ENCODE results near the gene CD209. TPM values are rescaled to one million over a fixed set of nuclear protein-coding genes. Genes with fewer than 3 reads are reported as not detected.

CD209 gene
- total RNA-seq, 1 experiment from 2014 or later, result not detected

DNA sequence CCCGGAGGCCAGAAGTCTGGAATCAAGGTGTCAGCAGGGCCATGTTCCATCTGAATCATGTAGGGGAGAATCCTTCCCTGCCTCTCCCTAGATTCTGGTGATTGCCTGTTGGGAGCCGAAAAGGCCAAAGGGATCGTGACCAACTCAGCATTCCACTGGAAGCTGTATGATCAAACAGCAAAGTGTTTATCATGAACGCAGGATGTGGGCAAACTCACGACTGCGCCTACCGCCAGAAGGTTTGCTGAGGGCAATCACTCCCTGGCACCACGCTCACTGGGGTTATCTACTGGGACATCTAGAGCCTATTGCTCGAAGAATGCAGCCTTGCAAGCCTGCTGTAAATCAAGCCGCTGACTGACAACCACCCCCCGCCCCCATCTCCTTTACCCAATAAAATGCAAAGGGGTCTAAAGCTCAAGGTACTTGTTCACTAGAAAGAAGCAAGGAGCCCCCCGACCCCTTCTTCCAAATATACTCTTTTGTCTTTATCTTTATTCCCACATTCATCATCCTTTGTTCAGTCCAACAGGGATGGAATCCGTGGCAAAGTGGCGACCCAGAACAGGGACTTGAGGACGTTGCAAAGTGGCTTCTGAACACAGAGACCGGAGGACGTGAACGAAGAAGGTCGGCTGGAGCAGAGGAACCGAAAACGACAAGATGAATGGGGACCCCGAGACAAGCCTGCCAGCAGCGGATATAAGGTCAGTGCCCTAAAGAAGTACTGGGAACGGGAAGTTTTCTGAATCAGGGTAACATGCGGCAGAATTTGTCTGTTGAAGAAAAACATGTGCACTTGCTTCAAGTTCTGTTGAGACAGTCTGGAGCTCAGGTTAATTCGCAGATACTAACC is 32.5 kb upstream of the CD209 start:
- ATAC-seq, result no peak
- intact Hi-C loops (cut with micrococcal nuclease), result no loop called here
- Histone ChIP-seq H3K9me2 (ENCODE audit: insufficient read depth) (no peaks in the 10 kb centered on the region), H3K4me3 (replicated peaks in 1 of 2; ENCODE audit: low read depth in 1 of 2, low read length in 2 of 2) (no peak overlapping the region), H3K79me2 (ENCODE audit: insufficient read depth, low read length) (no peaks in the 10 kb centered on the region), H3K9me3 (ENCODE audit: control insufficient read depth in 1 of 2, insufficient read depth in 1 of 2, low read depth in 1 of 2, low read length in 2 of 2) (no peaks in the 10 kb centered on the region), H3K27ac (ENCODE audit: low read depth, low read length) (no peak overlapping the region), H3K4me1 (ENCODE audit: control insufficient read depth in 1 of 2, insufficient read depth in 2 of 2, low read length in 2 of 2) (peaks cover 6 to 10% of the 10 kb centered on the region in 2 experiments), H3K36me3 (ENCODE audit: control insufficient read depth in 1 of 2, insufficient read depth in 2 of 2, low read length in 2 of 2) (no peaks in the 10 kb centered on the region), H3K4me2 (ENCODE audit: low read length) (no peak overlapping the region), H4K20me1 (ENCODE audit: insufficient read depth) (no peaks in the 10 kb centered on the region), H2AFZ (ENCODE audit: low read depth, low read length, poor library complexity, severe bottlenecking) (no peak overlapping the region), H3K27me3 (ENCODE audit: insufficient read depth, low read length) (peaks cover 6% of the 10 kb centered on the region; the same call in 1 of the 2 replicates), H3K9ac (ENCODE audit: low read length) (no peak overlapping the region)
- RAD21 ChIA-PET (ENCODE audit: low non-redundant PET in 1 of 2, low total read pairs in 2 of 2, uncharacterized antibody in 2 of 2, unreplicated experiment in 2 of 2), result no interaction called here
- BruUV-seq (replicated peaks), result no TSS peak
- DNase-seq (ENCODE audit: low read depth, low spot score), result no peak
- POLR2A ChIA-PET, result no interaction called here
- TF ChIP-seq ZFX (IDR thresholded peaks at IDR 0.05), result no peak
- TF ChIP-seq JUND (IDR thresholded peaks at IDR 0.05), result no peak
- TF ChIP-seq SP1 (IDR thresholded peaks at IDR 0.05; ENCODE audit: low read depth), result no peak
- TF ChIP-seq, protein P1, sequence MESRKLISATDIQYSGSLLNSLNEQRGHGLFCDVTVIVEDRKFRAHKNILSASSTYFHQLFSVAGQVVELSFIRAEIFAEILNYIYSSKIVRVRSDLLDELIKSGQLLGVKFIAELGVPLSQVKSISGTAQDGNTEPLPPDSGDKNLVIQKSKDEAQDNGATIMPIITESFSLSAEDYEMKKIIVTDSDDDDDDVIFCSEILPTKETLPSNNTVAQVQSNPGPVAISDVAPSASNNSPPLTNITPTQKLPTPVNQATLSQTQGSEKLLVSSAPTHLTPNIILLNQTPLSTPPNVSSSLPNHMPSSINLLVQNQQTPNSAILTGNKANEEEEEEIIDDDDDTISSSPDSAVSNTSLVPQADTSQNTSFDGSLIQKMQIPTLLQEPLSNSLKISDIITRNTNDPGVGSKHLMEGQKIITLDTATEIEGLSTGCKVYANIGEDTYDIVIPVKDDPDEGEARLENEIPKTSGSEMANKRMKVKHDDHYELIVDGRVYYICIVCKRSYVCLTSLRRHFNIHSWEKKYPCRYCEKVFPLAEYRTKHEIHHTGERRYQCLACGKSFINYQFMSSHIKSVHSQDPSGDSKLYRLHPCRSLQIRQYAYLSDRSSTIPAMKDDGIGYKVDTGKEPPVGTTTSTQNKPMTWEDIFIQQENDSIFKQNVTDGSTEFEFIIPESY (IDR thresholded peaks at IDR 0.05; ENCODE audit: extremely low read depth, insufficient replicate concordance, low read length), result no peak
- TF ChIP-seq YY1 (IDR thresholded peaks at IDR 0.05; ENCODE audit: extremely low read depth, insufficient replicate concordance, low read depth, low read length), result no peak
- TF ChIP-seq, protein P2, sequence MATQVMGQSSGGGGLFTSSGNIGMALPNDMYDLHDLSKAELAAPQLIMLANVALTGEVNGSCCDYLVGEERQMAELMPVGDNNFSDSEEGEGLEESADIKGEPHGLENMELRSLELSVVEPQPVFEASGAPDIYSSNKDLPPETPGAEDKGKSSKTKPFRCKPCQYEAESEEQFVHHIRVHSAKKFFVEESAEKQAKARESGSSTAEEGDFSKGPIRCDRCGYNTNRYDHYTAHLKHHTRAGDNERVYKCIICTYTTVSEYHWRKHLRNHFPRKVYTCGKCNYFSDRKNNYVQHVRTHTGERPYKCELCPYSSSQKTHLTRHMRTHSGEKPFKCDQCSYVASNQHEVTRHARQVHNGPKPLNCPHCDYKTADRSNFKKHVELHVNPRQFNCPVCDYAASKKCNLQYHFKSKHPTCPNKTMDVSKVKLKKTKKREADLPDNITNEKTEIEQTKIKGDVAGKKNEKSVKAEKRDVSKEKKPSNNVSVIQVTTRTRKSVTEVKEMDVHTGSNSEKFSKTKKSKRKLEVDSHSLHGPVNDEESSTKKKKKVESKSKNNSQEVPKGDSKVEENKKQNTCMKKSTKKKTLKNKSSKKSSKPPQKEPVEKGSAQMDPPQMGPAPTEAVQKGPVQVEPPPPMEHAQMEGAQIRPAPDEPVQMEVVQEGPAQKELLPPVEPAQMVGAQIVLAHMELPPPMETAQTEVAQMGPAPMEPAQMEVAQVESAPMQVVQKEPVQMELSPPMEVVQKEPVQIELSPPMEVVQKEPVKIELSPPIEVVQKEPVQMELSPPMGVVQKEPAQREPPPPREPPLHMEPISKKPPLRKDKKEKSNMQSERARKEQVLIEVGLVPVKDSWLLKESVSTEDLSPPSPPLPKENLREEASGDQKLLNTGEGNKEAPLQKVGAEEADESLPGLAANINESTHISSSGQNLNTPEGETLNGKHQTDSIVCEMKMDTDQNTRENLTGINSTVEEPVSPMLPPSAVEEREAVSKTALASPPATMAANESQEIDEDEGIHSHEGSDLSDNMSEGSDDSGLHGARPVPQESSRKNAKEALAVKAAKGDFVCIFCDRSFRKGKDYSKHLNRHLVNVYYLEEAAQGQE (IDR thresholded peaks at IDR 0.05; ENCODE audit: low read depth), result no peak
- no peak for TF ChIP-seq SRF (IDR thresholded peaks at IDR 0.05; ENCODE audit: low read depth)
- TF ChIP-seq, protein P3, sequence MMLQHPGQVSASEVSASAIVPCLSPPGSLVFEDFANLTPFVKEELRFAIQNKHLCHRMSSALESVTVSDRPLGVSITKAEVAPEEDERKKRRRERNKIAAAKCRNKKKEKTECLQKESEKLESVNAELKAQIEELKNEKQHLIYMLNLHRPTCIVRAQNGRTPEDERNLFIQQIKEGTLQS (IDR thresholded peaks at IDR 0.05), result no peak
- TF ChIP-seq CBX3 (IDR thresholded peaks at IDR 0.05; ENCODE audit: low read depth), result no peak
- no peak for TF ChIP-seq POLR2AphosphoS5 (IDR thresholded peaks at IDR 0.05; ENCODE audit: low read depth, low read length)
- TF ChIP-seq POLR2A (IDR thresholded peaks at IDR 0.05; ENCODE audit: borderline replicate concordance, extremely low read depth, insufficient read depth, insufficient read length), result no peak
- CTCF ChIA-PET, result interaction anchor here (1.5 kb wide), 1 partner anchor 19 kb away, joined by 5 read pairs; no protein-coding TSS in a partner anchor

Measured in HCT116 (cell line).